HEK293 (cell line): ENCODE measurements around the gene SOAT2.

ENCODE experiments used
- HOXC10 ChIP-seq: sonication (generic); formaldehyde crosslinking; IDR thresholded peaks from 2 replicates; pipeline ENCODE4 v1.8.1; 2023; ENCODE audit warnings: mild to moderate bottlenecking, missing genetic modification reagents
- MEIS1 ChIP-seq: sonication (generic); formaldehyde crosslinking; IDR thresholded peaks from 2 replicates; pipeline ENCODE4 v1.8.1; 2022; ENCODE audit warnings: missing genetic modification reagents, mild to moderate bottlenecking, borderline replicate concordance
- YY1 ChIP-seq: fragments of 450-650 bp; formaldehyde crosslinking; IDR thresholded peaks from 2 replicates; pipeline ENCODE4 v1.5.1; 2018; ENCODE audit warnings: missing biosample characterization, missing genetic modification characterization
- ZBTB48 ChIP-seq: fragments of 450-650 bp; formaldehyde crosslinking; IDR thresholded peaks from 2 replicates; pipeline ENCODE4 v1.5.1; 2016; ENCODE audit warnings: missing biosample characterization, missing genetic modification characterization
- ZBTB8A ChIP-seq: fragments of 450-650 bp; formaldehyde crosslinking; IDR thresholded peaks from 2 replicates; pipeline ENCODE4 v1.5.1; 2016; ENCODE audit warnings: missing biosample characterization, missing genetic modification characterization
- ZNF140 ChIP-seq: fragments of 450-650 bp; formaldehyde crosslinking; IDR thresholded peaks from 2 replicates; pipeline ENCODE4 v1.5.1; 2016; ENCODE audit warnings: missing biosample characterization, missing genetic modification characterization
- ZNF24 ChIP-seq: fragments of 450-650 bp; formaldehyde crosslinking; IDR thresholded peaks from 2 replicates; pipeline ENCODE4 v1.5.1; 2016; ENCODE audit warnings: missing biosample characterization, missing genetic modification characterization
- TF ChIP-seq, protein P1 (sequence below): fragments of 450-650 bp; formaldehyde crosslinking; IDR thresholded peaks from 2 replicates; pipeline ENCODE4 v1.5.1; 2016; ENCODE audit warnings: missing biosample characterization, missing genetic modification characterization
- TF ChIP-seq, protein P2 (sequence below): fragments of 450-650 bp; formaldehyde crosslinking; IDR thresholded peaks from 2 replicates; pipeline ENCODE4 v1.5.1; 2016; ENCODE audit warnings: missing biosample characterization, missing genetic modification characterization

DNA sequence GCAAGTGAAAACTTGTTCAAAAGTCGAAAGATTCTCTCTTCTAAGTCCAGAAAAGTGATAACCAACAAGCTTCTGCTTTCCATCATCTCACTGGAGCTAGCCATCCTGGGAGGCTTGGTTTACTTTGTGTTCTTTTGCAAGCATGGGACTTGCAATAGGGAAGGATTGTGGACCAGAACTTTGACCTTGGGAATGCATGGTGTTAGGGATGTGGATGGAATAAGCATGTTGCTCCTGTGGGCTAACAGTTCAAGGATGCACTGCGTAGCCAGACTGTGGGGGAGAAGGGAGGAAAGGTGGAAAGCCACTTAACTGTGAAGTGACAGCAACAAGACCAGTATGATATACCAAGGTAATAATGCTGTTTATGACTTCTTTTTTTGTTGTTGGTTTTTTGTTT, 28.6 kb downstream of the SOAT2 start:
- TF ChIP-seq ZNF140 (tag by site-specific recombination) (no peak), HOXC10 (CRISPR knock-in tag) (no peak), ZBTB8A (tag by site-specific recombination) (no peak), ZNF24 (no peak), ZBTB48 (tag by site-specific recombination) (no peak), MEIS1 (no peak), YY1 (tag by site-specific recombination) (no peak)
- TF ChIP-seq, protein P1, sequence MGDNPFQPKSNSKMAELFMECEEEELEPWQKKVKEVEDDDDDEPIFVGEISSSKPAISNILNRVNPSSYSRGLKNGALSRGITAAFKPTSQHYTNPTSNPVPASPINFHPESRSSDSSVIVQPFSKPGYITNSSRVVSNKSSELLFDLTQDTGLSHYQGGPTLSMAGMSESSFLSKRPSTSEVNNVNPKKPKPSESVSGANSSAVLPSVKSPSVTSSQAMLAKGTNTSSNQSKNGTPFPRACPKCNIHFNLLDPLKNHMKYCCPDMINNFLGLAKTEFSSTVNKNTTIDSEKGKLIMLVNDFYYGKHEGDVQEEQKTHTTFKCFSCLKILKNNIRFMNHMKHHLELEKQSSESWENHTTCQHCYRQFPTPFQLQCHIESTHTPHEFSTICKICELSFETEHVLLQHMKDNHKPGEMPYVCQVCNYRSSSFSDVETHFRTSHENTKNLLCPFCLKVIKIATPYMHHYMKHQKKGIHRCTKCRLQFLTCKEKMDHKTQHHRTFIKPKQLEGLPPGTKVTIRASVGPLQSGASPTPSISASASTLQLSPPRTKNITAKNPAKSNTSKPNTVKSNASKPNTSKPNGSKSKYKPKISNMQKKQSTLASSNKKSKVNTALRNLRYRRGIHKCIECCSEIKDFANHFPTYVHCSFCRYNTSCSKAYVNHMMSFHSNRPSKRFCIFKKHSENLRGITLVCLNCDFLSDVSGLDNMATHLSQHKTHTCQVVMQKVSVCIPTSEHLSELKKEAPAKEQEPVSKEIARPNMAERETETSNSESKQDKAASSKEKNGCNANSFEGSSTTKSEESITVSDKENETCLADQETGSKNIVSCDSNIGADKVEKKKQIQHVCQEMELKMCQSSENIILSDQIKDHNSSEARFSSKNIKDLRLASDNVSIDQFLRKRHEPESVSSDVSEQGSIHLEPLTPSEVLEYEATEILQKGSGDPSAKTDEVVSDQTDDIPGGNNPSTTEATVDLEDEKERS (tag by site-specific recombination) = no peak
- TF ChIP-seq, protein P2, sequence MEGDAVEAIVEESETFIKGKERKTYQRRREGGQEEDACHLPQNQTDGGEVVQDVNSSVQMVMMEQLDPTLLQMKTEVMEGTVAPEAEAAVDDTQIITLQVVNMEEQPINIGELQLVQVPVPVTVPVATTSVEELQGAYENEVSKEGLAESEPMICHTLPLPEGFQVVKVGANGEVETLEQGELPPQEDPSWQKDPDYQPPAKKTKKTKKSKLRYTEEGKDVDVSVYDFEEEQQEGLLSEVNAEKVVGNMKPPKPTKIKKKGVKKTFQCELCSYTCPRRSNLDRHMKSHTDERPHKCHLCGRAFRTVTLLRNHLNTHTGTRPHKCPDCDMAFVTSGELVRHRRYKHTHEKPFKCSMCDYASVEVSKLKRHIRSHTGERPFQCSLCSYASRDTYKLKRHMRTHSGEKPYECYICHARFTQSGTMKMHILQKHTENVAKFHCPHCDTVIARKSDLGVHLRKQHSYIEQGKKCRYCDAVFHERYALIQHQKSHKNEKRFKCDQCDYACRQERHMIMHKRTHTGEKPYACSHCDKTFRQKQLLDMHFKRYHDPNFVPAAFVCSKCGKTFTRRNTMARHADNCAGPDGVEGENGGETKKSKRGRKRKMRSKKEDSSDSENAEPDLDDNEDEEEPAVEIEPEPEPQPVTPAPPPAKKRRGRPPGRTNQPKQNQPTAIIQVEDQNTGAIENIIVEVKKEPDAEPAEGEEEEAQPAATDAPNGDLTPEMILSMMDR = no peak
